Esophagus muscularis mucosa (tissue), 3 donors: ENCODE measurements around the gene TPX2.

ENCODE experiments used
- CTCF ChIP-seq, 3 experiments: fragments of 200-600 bp in 2 of 3; fragments of 450-650 bp in 1 of 3; sonication (generic) in 2 of 3; IDR thresholded peaks; one replicate each; pipeline ENCODE4 v1.5.1; 2017 to 2019; ENCODE audit warnings: antibody characterized with exemption in 3 of 3, mild to moderate bottlenecking in 2 of 3, moderate library complexity in 1 of 3
- POLR2A ChIP-seq: fragments of 450-650 bp; IDR thresholded peaks from one replicate; pipeline ENCODE4 v1.6.1; 2017; ENCODE audit warnings: antibody characterized with exemption, moderate library complexity, mild to moderate bottlenecking, low read depth
- POLR2AphosphoS5 ChIP-seq, 2 donors: sonication (generic); formaldehyde crosslinking; IDR thresholded peaks; one replicate each; pipeline ENCODE4 v1.6.1; 2017; ENCODE audit warnings: antibody characterized with exemption in 2 of 2

DNA sequence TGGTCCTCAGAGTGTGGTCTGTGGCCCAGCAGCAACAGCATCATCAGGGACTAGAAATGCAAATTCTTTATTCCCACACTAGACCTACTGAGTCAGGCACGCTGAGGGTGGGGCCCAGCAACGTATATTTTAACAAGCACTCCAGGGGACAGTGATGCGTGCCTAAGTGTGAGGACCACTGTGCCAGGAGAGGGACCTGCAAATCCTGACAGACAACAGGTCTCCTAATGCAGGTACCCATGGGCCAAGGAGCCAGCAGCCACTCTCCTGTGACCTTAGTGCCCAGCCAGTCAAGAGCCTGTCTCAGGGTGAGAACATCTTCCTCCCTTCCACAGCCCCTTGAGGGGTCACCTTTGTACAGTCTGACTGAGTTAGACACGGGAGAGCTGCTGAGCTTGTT, 72.1 kb downstream of the TPX2 start:
- TF ChIP-seq CTCF (IDR thresholded peaks at IDR 0.05) (no peak), POLR2AphosphoS5 (IDR thresholded peaks at IDR 0.05) (no peak), POLR2A (no peak)
